ENCODE data around the gene PPARD. TPM values are rescaled to one million over a fixed set of nuclear protein-coding genes. Genes with fewer than 3 reads are reported as not detected.
"Not testable (repeated sequence)": the region's sequence is repeated elsewhere in the genome, so short reads cannot be mapped to it uniquely, and the experiment has no call there.

The PPARD gene
- polyA plus RNA-seq, 1 experiment: 40.9 TPM

DNA sequence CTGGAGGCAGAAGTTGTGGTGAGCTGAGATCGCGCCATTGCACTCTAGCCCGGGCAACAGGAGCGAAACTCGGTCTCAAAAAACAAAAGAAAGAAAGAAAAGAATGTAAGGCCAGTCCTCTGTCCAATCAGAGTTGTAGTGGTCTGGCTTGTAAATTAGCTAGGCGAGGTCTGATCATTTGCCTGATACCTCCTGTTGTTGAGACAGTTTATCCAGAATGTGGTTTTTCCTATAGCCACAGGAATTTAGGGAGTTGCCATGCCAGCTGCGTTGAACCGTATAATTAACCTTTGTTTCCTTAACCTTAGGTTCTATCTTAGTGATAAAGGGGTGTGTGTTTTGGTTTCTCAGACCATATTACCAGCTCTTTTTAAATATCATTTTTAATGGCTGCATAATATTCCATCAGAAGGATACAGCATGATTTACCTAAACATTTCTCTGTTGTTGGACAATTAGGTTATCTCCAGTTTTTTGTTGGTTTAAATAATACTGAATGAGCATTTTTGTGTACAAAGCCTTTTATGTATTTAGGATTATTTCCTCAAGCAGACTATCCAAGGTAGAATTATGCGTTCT, 11.7 kb upstream of the PPARD start:
- TF ChIP-seq, protein P1, sequence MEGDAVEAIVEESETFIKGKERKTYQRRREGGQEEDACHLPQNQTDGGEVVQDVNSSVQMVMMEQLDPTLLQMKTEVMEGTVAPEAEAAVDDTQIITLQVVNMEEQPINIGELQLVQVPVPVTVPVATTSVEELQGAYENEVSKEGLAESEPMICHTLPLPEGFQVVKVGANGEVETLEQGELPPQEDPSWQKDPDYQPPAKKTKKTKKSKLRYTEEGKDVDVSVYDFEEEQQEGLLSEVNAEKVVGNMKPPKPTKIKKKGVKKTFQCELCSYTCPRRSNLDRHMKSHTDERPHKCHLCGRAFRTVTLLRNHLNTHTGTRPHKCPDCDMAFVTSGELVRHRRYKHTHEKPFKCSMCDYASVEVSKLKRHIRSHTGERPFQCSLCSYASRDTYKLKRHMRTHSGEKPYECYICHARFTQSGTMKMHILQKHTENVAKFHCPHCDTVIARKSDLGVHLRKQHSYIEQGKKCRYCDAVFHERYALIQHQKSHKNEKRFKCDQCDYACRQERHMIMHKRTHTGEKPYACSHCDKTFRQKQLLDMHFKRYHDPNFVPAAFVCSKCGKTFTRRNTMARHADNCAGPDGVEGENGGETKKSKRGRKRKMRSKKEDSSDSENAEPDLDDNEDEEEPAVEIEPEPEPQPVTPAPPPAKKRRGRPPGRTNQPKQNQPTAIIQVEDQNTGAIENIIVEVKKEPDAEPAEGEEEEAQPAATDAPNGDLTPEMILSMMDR (IDR thresholded peaks at IDR 0.05; ENCODE audit: insufficient read depth, low read depth, low read length): no peak
- DNase-seq (ENCODE audit: low read depth): no peak
- no peaks in the 10 kb centered on the region for H3K36me3 ChIP-seq (ENCODE audit: control insufficient read depth, insufficient read depth, low read length)
- ChIA-PET CTCF (interaction anchor here (1.0 to 1.3 kb wide), 4 partner anchors 9 to 35 kb away, joined by 3 to 7 read pairs (median 4); partner anchors contain the start of gene PPARD), POLR2A (no interaction called here)
- H3K4me3 ChIP-seq (ENCODE audit: low read depth, low read length): no peak overlapping the region
- peaks cover 3% of the 10 kb centered on the region; the same call in 1 of the 2 replicates for H3K27me3 ChIP-seq (ENCODE audit: control insufficient read depth, insufficient read depth, low read length)

DNA sequence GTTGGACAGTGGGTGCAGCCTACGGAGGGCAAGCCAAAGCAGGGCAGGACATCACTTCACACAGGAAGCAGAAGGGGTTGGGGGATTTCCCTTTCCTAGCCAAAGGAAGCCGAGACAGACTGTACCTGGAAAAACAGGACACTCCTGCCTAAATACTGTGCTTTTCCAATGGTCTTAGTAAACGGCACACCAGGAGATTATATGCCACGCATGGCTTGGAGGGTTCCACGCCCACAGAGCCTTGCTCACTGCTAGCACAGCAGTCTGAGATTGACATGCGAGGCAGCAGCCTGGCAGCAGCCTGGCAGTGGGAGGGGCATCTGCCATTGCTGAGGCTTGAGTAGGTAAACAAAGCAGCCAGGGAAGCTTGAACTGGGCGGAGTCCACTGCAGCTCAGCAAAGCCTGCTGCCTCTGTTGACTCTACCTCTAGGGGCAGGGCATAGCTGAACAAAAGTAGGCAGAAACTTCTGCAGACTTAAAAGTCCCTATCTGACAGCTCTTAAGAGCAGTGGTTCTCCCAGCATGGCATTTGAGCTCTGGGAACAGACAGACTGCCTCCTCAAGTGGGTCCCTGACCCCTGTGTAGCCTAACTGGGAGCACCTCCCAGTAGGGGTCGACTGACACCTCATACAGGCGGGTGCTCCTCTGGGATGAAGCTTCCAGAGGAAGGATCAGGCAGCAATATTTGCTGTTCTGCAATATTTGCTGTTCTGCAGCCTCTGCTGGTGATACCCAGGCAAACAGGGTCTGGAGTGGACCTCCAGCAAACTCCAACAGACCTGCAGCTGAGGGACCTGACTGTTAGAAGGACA, 10.1 kb upstream of the PPARD start:
- POLR2A ChIA-PET: not testable (repeated sequence)
- CTCF ChIA-PET: interaction anchor here (0.9 to 1.2 kb wide), 5 partner anchors 10 to 119 kb away, joined by 3 to 4 read pairs (median 4); partner anchors contain the start of genes DEF6 and PPARD

DNA sequence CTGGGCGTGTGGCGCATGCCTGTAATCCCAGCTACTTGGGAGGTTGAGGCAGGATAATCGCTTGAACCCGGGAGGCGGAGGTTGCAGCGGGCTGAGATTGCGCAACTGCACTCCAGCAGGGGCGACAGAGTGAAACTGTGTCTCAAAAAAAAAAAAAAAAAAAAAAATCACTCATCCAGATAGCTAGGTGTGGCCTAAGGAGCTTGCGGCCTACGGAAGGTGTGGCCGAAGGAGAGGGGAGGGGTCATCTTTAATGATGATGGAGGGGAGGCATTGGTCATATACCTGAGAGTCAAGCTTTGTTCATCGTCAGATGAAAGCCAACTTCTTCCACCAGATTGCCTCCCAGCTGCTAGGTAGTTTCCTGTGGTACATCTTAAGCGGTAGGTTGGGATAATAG, 801 bp upstream of the PPARD start:
- Histone ChIP-seq H3K36me3 (ENCODE audit: control insufficient read depth, insufficient read depth, low read length) (peaks cover 6% of the 10 kb centered on the region), H3K4me3 (ENCODE audit: low read depth, low read length) (no peak overlapping the region), H3K27me3 (ENCODE audit: control insufficient read depth, insufficient read depth, low read length) (no peaks in the 10 kb centered on the region)
- POLR2A ChIA-PET: interaction anchor here (1.1 kb wide), 1 partner anchor 128 kb away, joined by 3 read pairs; no protein-coding TSS in a partner anchor
- CTCF ChIA-PET: interaction anchor here (0.6 to 6.5 kb wide), 26 partner anchors 9 to 692 kb away, joined by 3 to 144 read pairs (median 5); partner anchors contain the start of genes FANCE and RPL10A
- TF ChIP-seq, protein P1 (IDR thresholded peaks at IDR 0.05; ENCODE audit: insufficient read depth, low read depth, low read length): no peak
- no peak for DNase-seq (ENCODE audit: low read depth)

More for the DNA sequence above, 10.1 kb upstream of the PPARD start:
- not testable (repeated sequence) for DNase-seq (ENCODE audit: low read depth); H3K4me3 ChIP-seq (ENCODE audit: low read depth, low read length); H3K36me3 ChIP-seq (ENCODE audit: control insufficient read depth, insufficient read depth, low read length); H3K27me3 ChIP-seq (ENCODE audit: control insufficient read depth, insufficient read depth, low read length)

DNA sequence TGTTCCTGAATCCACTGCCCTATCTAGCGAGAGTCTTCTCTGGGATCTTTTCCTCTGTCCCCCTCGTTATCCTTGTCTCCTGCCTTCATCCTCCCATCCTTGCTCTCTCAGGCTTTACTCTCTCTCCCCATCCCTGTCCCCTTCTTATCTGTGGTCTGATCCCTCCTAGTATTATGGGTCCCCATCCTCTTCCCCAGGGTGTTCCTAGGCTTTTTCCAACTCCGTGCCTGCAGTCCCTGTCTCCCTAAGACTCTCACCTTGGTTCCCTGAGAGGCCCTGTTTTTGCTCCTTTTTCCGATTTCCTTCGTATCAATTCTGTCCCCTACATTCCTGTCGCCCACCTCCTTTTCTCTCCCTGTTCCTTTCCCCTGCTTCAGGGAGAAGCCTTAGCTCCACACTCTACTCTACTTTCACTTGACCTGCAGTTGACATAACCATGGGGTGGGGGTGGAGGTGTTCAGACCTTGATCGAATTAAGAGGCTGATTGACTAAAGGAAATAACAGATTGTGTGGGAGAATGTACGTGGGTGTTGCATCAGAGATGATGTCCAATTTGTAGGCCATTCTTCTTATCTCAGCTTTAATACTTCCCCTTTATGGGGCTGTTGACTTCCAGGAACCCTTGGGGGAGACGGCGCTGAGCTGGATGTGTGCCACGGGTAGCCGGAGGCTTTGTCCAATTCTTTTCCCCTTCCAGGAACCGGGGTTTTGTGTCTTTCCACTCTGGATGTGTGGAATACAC, 905 bp downstream of the PPARD start:
- H3K4me3 ChIP-seq (ENCODE audit: low read depth, low read length): peak overlapping the region; percentile 86
- ChIA-PET POLR2A (interaction anchor here (0.6 kb wide), 1 partner anchor 74 kb away, joined by 3 read pairs; no protein-coding TSS in a partner anchor), CTCF (interaction anchor here (0.6 to 6.5 kb wide), 25 partner anchors 8 to 209 kb away, joined by 3 to 144 read pairs (median 5); partner anchors contain the start of genes DEF6, FANCE and RPL10A)
- H3K27me3 ChIP-seq (ENCODE audit: control insufficient read depth, insufficient read depth, low read length): no peaks in the 10 kb centered on the region
- TF ChIP-seq, protein P1 (IDR thresholded peaks at IDR 0.05; ENCODE audit: insufficient read depth, low read depth, low read length): no peak
- H3K36me3 ChIP-seq (ENCODE audit: control insufficient read depth, insufficient read depth, low read length): peaks cover 11% of the 10 kb centered on the region
- no peak for DNase-seq (ENCODE audit: low read depth)

DNA sequence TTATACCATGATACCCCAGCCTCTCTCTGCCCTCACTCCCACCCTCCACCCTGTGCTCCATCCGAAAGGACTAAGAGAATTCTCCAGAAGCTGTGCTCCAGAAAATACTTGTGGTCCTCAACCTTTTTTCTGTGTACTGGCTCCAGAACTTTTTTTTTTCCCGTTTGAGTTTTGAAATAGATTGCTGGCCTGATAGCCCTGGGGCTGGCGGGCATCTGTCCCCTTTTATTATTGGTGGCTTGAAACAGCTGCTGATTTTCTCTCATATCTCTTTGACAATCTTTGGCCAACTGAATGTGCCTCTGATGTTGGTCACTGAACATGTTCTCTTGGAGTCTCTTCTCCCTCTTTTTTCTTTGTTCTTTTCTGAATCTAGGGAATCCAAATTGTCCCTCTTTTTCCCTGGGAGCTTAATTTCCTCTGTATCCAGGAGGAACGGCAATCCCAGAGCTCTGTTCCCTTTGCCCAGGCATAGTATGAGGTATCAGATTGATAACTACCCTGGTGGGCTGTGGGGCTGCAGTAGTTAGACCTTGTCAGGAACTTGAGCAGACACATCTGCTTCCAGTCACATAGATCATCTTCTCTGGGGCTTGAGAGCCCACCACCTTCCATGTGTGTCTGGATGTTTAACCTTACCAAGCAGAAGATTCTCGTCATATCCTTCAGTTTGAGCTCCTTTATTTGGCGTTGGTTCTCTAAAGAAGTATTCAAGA, 1.6 kb downstream of the PPARD start:
- no peaks in the 10 kb centered on the region for H3K27me3 ChIP-seq (ENCODE audit: control insufficient read depth, insufficient read depth, low read length)
- peak overlapping the region; percentile 86 for H3K4me3 ChIP-seq (ENCODE audit: low read depth, low read length)
- ChIA-PET CTCF (interaction anchor here (0.7 to 6.5 kb wide), 17 partner anchors 12 to 208 kb away, joined by 3 to 144 read pairs (median 6); partner anchors contain the start of genes FANCE and RPL10A), POLR2A (interaction anchor here (0.6 kb wide), 1 partner anchor 74 kb away, joined by 3 read pairs; no protein-coding TSS in a partner anchor)
- peaks cover 14% of the 10 kb centered on the region for H3K36me3 ChIP-seq (ENCODE audit: control insufficient read depth, insufficient read depth, low read length)
- no peak for DNase-seq (ENCODE audit: low read depth)
- TF ChIP-seq, protein P1 (IDR thresholded peaks at IDR 0.05; ENCODE audit: insufficient read depth, low read depth, low read length): no peak

All from BJ (cell line).